Tibial nerve (tissue), 4 donors: ENCODE data around the gene SLC12A8. TPM values are rescaled to one million over a fixed set of nuclear protein-coding genes. Genes with fewer than 3 reads are reported as not detected.

Experiments used
- DNase-seq, 2 donors: peaks; one replicate each; pipeline ENCODE4 v3.0.0-alpha.2; 2019; ENCODE audit warnings: low spot score in 2 of 2
- H3K27ac ChIP-seq, 4 donors: fragments of 200-600 bp; sonication (generic) in 3 of 4; one replicate each; pipeline ENCODE4 v1.5.1; 2017 to 2019; ENCODE audit warnings: mild to moderate bottlenecking in 1 of 4
- H3K27me3 ChIP-seq, 2 donors: fragments of 200-600 bp; sonication (generic) in 1 of 2; one replicate each; pipeline versions ENCODE4 v1.5.1 to v1.6.0; 2017 to 2019
- H3K36me3 ChIP-seq, 3 donors: fragments of 200-600 bp; sonication (generic); one replicate each; pipeline ENCODE4 v1.5.1; 2018 to 2019
- H3K4me1 ChIP-seq, 4 donors: fragments of 200-600 bp; sonication (generic) in 3 of 4; one replicate each; pipeline ENCODE4 v1.5.1; 2017 to 2019
- H3K4me3 ChIP-seq, 4 donors: fragments of 200-600 bp; sonication (generic) in 3 of 4; one replicate each; pipeline ENCODE4 v1.5.1; 2017 to 2019; ENCODE audit warnings: mild to moderate bottlenecking in 1 of 4, moderate library complexity in 1 of 4
- H3K9me3 ChIP-seq, 4 donors: fragments of 200-600 bp; sonication (generic) in 3 of 4; one replicate each; pipeline ENCODE4 v1.5.1; 2017 to 2019
- EP300 ChIP-seq, 2 donors: sonication (generic); formaldehyde crosslinking; IDR thresholded peaks; one replicate each; pipeline ENCODE4 v1.6.1; 2017; ENCODE audit warnings: antibody characterized with exemption in 2 of 2, mild to moderate bottlenecking in 1 of 2
- POLR2A ChIP-seq, 2 donors: fragments of 450-650 bp; IDR thresholded peaks; one replicate each; pipeline ENCODE4 v1.6.1; 2017; ENCODE audit warnings: antibody characterized with exemption in 2 of 2, mild to moderate bottlenecking in 2 of 2, moderate library complexity in 2 of 2
- WGBS, 2 donors: methylation state at CpG; one replicate each; pipeline ENCODE4 v1.1.5; 2018; 5-methylcytosine and 5-hydroxymethylcytosine counted together
- total RNA-seq, 4 donors: library from RNA; depleted of rRNA; stranded (reverse); fragments of >200 nt; gene quantifications; one replicate each; pipeline ENCODE4 v1.1.0, GENCODE V29; 2016
- TF ChIP-seq, protein P1 (sequence below), 5 experiments: fragments of 200-600 bp in 3 of 5; fragments of 450-650 bp in 2 of 5; sonication (generic) in 3 of 5; IDR thresholded peaks; one replicate each; pipeline ENCODE4 v1.5.1; 2016 to 2019; ENCODE audit warnings: antibody characterized with exemption in 5 of 5, mild to moderate bottlenecking in 3 of 5, moderate library complexity in 2 of 5

Gene SLC12A8
- total RNA-seq, 4 donors from 2014 or later: 0.42 to 1.5 (median 0.84) TPM

DNA sequence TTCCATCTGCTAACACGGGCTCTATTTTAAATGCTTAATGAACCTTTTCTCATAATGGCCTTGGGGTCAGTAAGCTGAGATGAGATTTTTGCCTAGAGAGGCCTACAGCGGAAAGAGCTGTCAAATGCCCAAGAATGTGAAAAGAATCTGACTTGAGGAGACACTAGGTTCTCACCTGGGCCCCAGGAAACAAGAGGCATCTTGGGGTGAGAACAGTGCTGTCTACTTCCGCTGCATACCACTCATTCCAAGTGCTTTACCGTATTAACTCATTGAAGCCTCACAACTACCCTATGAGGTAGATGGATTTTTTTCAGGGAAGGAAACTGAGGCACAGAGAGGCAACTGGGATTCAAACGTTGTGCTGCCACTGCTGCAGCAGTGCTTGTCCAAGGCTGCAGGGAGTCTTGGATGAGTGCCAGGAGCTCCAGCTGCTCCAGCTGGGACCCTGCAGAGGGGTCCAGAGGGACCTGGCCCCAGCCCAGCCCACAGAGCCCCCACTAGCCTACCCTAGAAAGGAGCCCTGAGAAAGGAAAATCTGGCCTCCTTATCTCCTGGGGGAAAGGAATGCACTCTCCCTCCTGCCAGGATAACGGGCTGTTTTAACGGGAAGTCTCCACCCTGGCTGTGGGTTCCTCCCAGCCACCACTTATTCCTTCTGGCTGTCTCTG, 68.4 kb downstream of the SLC12A8 start:
- Histone ChIP-seq H3K4me3 (no peak overlapping the region), H3K27ac (no peak overlapping the region), H3K9me3 (no peaks in the 10 kb centered on the region), H3K36me3 (no peaks in the 10 kb centered on the region), H3K4me1 (peaks cover 0 to 72% (median 31%) of the 10 kb centered on the region in 4 donors), H3K27me3 (no peaks in the 10 kb centered on the region)
- TF ChIP-seq EP300 (IDR thresholded peaks at IDR 0.05) (no peak), POLR2A (IDR thresholded peaks at IDR 0.05) (no peak)
- TF ChIP-seq, protein P1, sequence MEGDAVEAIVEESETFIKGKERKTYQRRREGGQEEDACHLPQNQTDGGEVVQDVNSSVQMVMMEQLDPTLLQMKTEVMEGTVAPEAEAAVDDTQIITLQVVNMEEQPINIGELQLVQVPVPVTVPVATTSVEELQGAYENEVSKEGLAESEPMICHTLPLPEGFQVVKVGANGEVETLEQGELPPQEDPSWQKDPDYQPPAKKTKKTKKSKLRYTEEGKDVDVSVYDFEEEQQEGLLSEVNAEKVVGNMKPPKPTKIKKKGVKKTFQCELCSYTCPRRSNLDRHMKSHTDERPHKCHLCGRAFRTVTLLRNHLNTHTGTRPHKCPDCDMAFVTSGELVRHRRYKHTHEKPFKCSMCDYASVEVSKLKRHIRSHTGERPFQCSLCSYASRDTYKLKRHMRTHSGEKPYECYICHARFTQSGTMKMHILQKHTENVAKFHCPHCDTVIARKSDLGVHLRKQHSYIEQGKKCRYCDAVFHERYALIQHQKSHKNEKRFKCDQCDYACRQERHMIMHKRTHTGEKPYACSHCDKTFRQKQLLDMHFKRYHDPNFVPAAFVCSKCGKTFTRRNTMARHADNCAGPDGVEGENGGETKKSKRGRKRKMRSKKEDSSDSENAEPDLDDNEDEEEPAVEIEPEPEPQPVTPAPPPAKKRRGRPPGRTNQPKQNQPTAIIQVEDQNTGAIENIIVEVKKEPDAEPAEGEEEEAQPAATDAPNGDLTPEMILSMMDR (IDR thresholded peaks at IDR 0.05): no peak
- 54 to 59% methylated on average over 7 of the region's 7 CpGs for WGBS, 2 donors
- no peak for DNase-seq

DNA sequence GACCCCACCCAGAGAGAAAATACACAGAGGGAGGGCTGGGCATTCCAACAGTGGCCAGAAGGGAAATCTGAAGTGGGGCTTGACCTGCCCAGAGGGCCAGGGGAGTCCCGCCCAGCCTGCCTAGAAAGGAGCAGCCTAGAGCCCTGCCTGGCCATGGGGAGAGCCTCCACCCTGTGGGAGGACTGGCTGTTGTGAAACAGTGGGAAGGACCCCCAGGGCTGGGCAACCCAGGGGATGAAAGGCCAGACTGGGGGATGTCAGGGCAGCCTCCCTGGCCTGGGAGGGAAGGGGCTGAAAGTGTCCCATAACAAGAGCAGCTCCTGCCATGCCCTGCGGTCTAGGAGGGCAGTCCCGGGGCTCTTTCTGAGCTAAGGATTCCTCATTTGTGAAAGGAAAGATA, 69.0 kb downstream of the SLC12A8 start:
- Histone ChIP-seq H3K27ac (no peak overlapping the region), H3K36me3 (no peaks in the 10 kb centered on the region), H3K9me3 (no peaks in the 10 kb centered on the region), H3K4me1 (peaks cover 0 to 66% (median 28%) of the 10 kb centered on the region in 4 donors), H3K4me3 (no peak overlapping the region), H3K27me3 (no peaks in the 10 kb centered on the region)
- DNase-seq: no peak
- TF ChIP-seq, protein P1 (IDR thresholded peaks at IDR 0.05): no peak
- TF ChIP-seq EP300 (IDR thresholded peaks at IDR 0.05) (no peak), POLR2A (IDR thresholded peaks at IDR 0.05) (no peak)
- 79 to 80% methylated on average over 2 to 3 of the region's 3 CpGs for WGBS, 2 donors

DNA sequence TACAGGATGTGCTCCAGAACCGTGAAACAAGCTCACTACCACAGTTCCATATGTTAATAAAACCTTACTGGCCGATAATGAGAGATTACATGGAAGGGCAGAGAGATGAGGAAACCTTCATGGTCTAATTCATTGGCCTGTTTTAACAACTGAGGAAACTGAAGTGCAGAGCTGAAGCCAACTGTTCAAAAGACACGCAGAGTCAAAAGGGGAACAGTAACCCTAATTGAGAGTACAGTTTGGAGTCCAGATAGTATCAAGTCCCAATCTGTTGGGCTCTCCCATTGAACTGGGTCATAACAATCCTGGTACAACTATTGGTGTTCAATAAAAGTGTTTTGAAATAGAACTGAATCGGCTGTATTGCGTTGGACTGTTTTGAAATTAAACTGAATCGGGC, 69.6 kb downstream of the SLC12A8 start:
- peak overlapping the region in 1 of 4 donors; percentile 69 for H3K27ac ChIP-seq
- H3K4me1 ChIP-seq: peaks cover 0 to 63% (median 25%) of the 10 kb centered on the region in 4 donors
- no peak overlapping the region for H3K4me3 ChIP-seq
- no peaks in the 10 kb centered on the region for H3K27me3 ChIP-seq
- 82 to 93% methylated on average over 6 of the region's 6 CpGs for WGBS, 2 donors
- no peaks in the 10 kb centered on the region for H3K36me3 ChIP-seq
- no peaks in the 10 kb centered on the region for H3K9me3 ChIP-seq
- no peak for DNase-seq
- TF ChIP-seq, protein P1 (IDR thresholded peaks at IDR 0.05): no peak
- TF ChIP-seq EP300 (IDR thresholded peaks at IDR 0.05): no peak
- TF ChIP-seq POLR2A (IDR thresholded peaks at IDR 0.05): no peak

DNA sequence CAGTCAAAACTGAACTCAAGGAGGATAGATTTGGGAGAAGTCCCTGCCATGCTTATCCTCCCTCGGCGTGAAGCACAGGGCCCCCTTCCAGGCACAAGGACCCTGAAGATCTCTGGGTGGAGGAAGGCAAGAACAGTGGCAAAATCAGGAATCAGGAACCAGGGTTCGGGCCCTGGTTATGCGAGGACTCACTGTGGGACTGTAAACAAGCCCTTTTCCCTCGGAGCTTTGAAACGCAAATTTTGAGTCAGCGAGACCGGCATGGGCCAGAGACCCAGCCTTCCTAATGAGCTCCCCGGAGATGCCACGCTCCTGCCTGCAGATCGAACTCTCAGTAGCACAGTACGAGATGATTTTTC, 70.1 kb downstream of the SLC12A8 start:
- Histone ChIP-seq H3K27ac (peak overlapping the region in 1 of 4 donors; percentile 69), H3K4me3 (peak overlapping the region in 1 of 4 donors; percentile 43), H3K4me1 (peaks cover 0 to 63% (median 24%) of the 10 kb centered on the region in 4 donors), H3K36me3 (no peaks in the 10 kb centered on the region), H3K27me3 (no peaks in the 10 kb centered on the region), H3K9me3 (no peaks in the 10 kb centered on the region)
- WGBS, 2 donors: 90 to 93% methylated on average over 12 of the region's 12 CpGs
- no peak for DNase-seq
- TF ChIP-seq POLR2A (IDR thresholded peaks at IDR 0.05): no peak
- TF ChIP-seq EP300 (IDR thresholded peaks at IDR 0.05): no peak
- TF ChIP-seq, protein P1 (IDR thresholded peaks at IDR 0.05): no peak

DNA sequence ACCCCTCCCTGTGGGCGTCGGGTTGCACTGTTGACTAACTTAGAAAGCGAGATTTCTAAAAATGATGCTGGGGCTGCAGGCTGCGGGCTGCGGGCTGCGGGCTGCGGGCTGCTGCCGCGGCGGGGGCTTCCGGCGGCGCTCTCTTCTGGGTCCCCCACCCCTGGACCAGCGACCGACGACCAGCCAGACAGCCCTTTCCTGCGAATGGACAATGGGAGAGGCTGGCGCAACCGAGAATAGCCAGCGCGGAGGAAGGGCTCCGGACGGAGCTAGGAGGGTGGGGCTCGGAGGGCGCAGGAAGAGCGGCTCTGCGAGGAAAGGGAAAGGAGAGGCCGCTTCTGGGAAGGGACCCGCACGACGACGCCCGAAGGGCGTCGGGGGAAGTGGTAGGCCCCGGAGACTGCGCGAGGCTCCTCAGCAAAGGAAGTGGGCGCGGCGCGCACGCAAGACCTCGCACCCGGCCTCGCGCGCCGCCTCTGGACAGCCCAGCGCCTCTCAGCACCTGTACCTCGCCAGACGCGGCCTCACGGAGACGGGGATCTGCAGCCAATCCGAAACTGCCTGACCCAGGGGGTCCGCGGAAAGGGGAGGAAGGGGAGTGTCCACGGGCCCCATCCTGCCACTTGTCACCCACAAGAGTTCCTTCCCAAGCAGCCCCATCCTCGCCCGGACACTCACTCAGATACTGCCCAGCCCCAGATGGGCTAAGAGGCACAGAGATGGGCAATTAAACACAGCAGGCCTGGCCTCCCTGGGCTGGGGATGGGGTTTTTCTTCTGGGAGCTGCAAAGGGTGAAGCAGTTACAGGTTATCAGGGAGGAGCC, 70.7 kb downstream of the SLC12A8 start:
- 7 to 9% methylated on average over 52 of the region's 61 CpGs for WGBS, 2 donors
- Histone ChIP-seq H3K4me1 (peaks cover 0 to 67% (median 23%) of the 10 kb centered on the region in 4 donors), H3K9me3 (no peaks in the 10 kb centered on the region), H3K4me3 (peak overlapping the region; percentile 27 to 52 (median 36)), H3K27ac (peak overlapping the region; percentile 2 to 69 (median 42)), H3K27me3 (no peaks in the 10 kb centered on the region), H3K36me3 (no peaks in the 10 kb centered on the region)
- TF ChIP-seq POLR2A (IDR thresholded peaks at IDR 0.05) (no peak), EP300 (IDR thresholded peaks at IDR 0.05) (peak in 1 of 2 donors; percentile 31)
- TF ChIP-seq, protein P1 (IDR thresholded peaks at IDR 0.05): peak in 3 of 5 experiments; percentile 12 to 46 (median 28)
- peak in 1 of 2 donors; percentile 50 for DNase-seq
